ENCODE measurements around the gene CCDC24.

The CCDC24 gene

DNA sequence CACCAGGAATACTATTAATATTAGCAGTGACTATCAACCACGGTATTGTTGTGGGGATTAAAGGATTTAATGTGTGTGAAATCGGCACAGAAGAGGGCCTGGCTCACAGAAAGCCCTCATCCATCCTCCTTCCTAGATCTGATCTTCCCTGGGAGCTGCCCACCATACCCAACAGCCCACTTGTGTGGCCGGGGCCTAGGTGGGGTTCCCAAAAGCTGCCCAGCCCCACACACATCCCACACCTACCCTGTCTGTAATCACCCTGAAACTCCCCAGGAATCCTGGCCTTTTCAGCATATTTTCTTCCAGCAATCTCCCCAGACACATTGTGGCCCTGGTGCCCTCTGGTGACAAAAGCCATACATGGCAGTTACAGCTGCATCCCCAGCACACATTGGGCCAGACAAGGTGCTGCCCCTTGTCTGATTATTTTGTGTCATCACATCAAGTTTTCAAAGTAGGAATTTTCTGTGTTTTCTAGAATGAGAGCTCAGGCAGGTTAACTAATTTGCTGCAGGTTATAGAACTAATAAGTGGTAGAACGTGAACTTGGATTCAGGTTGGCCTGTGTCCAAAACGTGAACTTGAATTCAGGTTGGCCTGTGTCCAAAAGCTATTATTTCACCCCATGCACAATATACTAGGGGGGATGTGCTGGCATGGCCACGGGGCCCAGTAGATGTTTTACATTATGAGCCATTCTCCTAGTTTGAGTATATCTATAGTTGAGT is 45.2 kb downstream of the CCDC24 start:
- Mint-ChIP-seq H3K36me3 (ENCODE audit: low read depth) (no peaks in the 10 kb centered on the region), H3K4me1 (ENCODE audit: low read depth) (peaks cover 15% of the 10 kb centered on the region), H3K27ac (no peak overlapping the region), H3K27me3 (ENCODE audit: low read depth) (peaks cover 7% of the 10 kb centered on the region), H3K9me3 (no peaks in the 10 kb centered on the region), H3K4me3 (no peak overlapping the region)
- DNase-seq (ENCODE audit: low spot score): peak; percentile 54

- Mint-ChIP-seq H3K27me3 (ENCODE audit: low read depth) (peaks cover 7% of the 10 kb centered on the region), H3K4me1 (ENCODE audit: low read depth) (peaks cover 12% of the 10 kb centered on the region), H3K36me3 (ENCODE audit: low read depth) (no peaks in the 10 kb centered on the region), H3K9me3 (no peaks in the 10 kb centered on the region), H3K27ac (no peak overlapping the region), H3K4me3 (no peak overlapping the region)
- no peak for DNase-seq (ENCODE audit: low spot score)
Measured at GRCh38 chr1:44037154-44037553, 45.8 kb downstream of the CCDC24 start.

DNA sequence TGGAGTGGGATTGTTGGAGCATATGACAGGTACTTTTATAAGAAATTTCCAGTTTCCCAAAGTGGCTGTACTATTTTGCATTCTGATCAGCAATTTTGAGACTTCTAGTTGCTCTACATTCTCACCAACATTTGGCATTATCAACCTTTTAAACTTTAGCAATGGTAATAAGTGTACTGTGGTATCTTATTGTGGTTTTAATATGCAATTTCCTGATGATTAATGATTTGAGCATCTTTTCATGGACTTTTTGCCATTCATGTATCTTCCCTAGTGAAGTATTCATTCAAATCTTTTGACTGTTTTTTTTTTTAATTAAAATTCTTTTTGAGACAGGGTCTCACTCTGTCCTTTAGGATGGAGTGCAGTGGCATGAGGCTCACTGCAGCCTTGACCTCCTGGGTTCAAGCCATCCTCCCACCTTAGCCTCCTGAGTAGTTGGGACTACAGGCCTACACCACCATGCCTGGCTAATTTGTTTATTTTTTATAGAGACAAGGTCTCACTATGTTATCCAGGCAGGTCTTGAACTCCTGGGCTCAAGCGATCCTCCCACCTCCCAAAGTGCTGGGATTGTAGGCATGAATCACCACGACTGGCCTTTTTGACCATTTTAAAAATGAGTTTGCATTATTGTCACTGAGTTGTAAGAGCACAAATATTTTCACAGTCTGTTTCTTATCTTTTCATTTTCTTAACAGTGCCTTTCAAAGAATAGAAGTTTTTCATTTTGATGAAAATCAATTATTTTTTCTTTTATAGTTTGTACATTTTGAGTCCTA is 47.7 kb downstream of the CCDC24 start:
- H3K36me3 Mint-ChIP-seq (ENCODE audit: low read depth): no peaks in the 10 kb centered on the region

GRCh38 chr1:44040418-44040817 is 49.0 kb downstream of the CCDC24 start:
- Mint-ChIP-seq H3K9me3 (no peaks in the 10 kb centered on the region), H3K27ac (no peak overlapping the region)

More for the DNA sequence above, 47.7 kb downstream of the CCDC24 start:
- DNase-seq (ENCODE audit: low spot score): no peak
- peaks cover 4% of the 10 kb centered on the region for H3K4me1 Mint-ChIP-seq (ENCODE audit: low read depth)
- H3K27me3 Mint-ChIP-seq (ENCODE audit: low read depth): peaks cover 7% of the 10 kb centered on the region
- H3K4me3 Mint-ChIP-seq: no peak overlapping the region
- H3K27ac Mint-ChIP-seq: no peak overlapping the region
- no peaks in the 10 kb centered on the region for H3K9me3 Mint-ChIP-seq

GRCh38 chr1:44040846-44041245 is 49.4 kb downstream of the CCDC24 start:
- DNase-seq (ENCODE audit: low spot score): no peak
- no peak overlapping the region for H3K4me3 Mint-ChIP-seq
- H3K36me3 Mint-ChIP-seq (ENCODE audit: low read depth): no peaks in the 10 kb centered on the region
- no peak overlapping the region for H3K27ac Mint-ChIP-seq
- H3K27me3 Mint-ChIP-seq (ENCODE audit: low read depth): peaks cover 7% of the 10 kb centered on the region
- H3K4me1 Mint-ChIP-seq (ENCODE audit: low read depth): peaks cover 4% of the 10 kb centered on the region
- H3K9me3 Mint-ChIP-seq: no peaks in the 10 kb centered on the region

More at GRCh38 chr1:44040418-44040817, 49.0 kb downstream of the CCDC24 start:
- H3K4me1 Mint-ChIP-seq (ENCODE audit: low read depth): peaks cover 4% of the 10 kb centered on the region
- no peak for DNase-seq (ENCODE audit: low spot score)
- no peaks in the 10 kb centered on the region for H3K36me3 Mint-ChIP-seq (ENCODE audit: low read depth)
- H3K27me3 Mint-ChIP-seq (ENCODE audit: low read depth): peaks cover 7% of the 10 kb centered on the region
- H3K4me3 Mint-ChIP-seq: no peak overlapping the region

GRCh38 chr1:44043176-44044070 is 52.0 kb downstream of the CCDC24 start:
- Mint-ChIP-seq H3K36me3 (ENCODE audit: low read depth) (no peaks in the 10 kb centered on the region), H3K9me3 (no peaks in the 10 kb centered on the region), H3K4me1 (ENCODE audit: low read depth) (peaks cover 11% of the 10 kb centered on the region), H3K27me3 (ENCODE audit: low read depth) (peaks cover 7% of the 10 kb centered on the region), H3K27ac (no peak overlapping the region), H3K4me3 (no peak overlapping the region)
- no peak for DNase-seq (ENCODE audit: low spot score)

DNA sequence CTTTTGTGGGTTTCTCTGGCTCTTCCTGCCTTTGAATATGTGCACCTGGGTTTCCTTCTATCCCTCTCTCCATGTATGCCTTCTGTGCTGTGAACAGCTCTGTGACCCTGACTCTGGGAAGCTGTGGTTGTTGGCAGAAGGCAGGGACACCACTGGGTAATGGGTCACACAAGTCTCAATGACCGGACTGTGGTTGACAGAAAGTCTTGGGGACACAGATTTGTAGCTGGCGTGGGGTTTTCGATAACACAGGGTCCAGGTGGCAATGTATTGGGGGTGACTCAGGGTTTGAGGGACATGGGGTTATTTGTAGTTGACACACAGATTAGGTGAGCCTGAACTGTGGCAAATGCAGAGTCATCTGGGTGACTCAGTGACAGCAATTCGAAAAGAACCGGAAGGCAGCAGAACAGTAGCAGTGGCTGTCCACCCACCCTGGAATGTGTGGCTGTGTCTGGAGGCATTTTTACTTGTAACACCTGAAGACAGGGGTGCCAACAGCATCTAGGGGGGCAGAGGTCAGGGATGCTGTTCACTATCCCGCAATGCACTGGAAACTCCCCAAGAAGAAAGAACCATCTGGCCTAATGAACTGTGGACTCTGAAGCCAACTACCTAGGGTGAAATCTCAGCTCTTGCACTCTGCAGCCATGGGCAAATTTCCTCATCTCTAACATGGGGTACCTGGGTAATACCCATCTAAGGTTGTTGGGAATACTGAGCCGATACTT is 52.8 kb downstream of the CCDC24 start:
- no peak overlapping the region for H3K27ac Mint-ChIP-seq
- no peaks in the 10 kb centered on the region for H3K36me3 Mint-ChIP-seq (ENCODE audit: low read depth)
- H3K4me1 Mint-ChIP-seq (ENCODE audit: low read depth): peaks cover 11% of the 10 kb centered on the region
- no peak for DNase-seq (ENCODE audit: low spot score)
- H3K4me3 Mint-ChIP-seq: no peak overlapping the region
- H3K27me3 Mint-ChIP-seq (ENCODE audit: low read depth): peaks cover 7% of the 10 kb centered on the region
- no peaks in the 10 kb centered on the region for H3K9me3 Mint-ChIP-seq

- no peaks in the 10 kb centered on the region for H3K9me3 Mint-ChIP-seq
- H3K36me3 Mint-ChIP-seq (ENCODE audit: low read depth): no peaks in the 10 kb centered on the region
- peaks cover 4% of the 10 kb centered on the region for H3K27me3 Mint-ChIP-seq (ENCODE audit: low read depth)
- no peak for DNase-seq (ENCODE audit: low spot score)
- H3K27ac Mint-ChIP-seq: no peak overlapping the region
- no peak overlapping the region for H3K4me3 Mint-ChIP-seq
- peaks cover 11% of the 10 kb centered on the region for H3K4me1 Mint-ChIP-seq (ENCODE audit: low read depth)
Measured at GRCh38 chr1:44045064-44045463, 53.7 kb downstream of the CCDC24 start.
